D341Med (cell line): ENCODE results near the gene FLVCR2.
"Not testable (repeated sequence)": the region's sequence is repeated elsewhere in the genome, so short reads cannot be mapped to it uniquely, and the experiment has no call there.

Experiments used
- DNase-seq: peaks from one replicate; pipeline ENCODE4 v3.0.0; 2012; ENCODE audit warnings: low spot score

FLVCR2 gene

DNA sequence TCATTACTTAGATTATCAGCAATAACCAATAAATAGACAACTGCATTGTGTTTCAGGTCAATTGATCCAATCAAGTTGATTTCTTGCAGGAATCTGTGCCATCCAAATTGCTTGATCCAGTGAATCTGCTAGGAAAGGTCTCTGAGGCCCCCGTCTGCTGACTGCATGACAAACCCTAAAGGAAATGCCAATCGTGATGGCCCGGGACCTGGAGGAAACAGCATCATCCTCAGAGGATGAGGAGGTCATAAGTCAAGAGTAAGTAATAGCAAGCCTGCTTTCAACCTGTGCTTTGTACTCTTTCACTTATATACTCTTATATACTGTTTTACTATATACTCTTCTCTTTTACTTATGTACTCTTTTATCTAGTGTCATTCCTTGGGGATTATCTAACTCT, 84.5 kb downstream of the FLVCR2 start:
- no peak for DNase-seq

DNA sequence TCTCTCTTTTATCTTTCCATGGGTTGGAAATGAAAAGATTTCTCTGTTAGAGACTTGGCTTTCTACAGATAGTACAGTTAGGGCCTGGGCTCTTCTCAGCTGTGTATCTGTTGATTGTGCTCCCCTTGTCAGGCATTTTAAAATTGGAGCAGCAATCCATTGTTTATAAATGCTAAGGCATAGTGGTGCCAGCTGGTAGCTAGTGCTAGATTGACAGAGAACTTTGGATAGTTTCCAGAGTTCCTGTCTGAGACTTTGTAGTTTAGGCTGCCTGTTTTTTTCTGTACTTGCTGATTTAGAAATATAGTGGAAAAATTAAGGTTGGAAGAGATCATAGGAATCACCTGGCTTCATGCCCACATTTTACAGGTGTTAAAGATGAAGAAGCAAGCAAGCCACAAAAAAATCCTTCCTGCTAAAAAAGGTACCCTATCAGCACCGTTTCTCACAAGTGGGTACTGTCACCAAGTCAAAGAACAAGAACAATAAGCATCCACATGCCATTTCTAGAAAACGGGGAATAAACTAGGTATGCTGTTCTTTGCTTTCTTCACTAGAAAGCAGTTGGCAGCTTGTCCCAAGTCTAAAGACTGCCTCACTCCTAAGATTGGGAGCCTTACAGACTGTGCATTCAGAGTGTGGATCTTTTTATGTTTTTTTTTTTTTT, 88.8 kb downstream of the FLVCR2 start:
- DNase-seq: no peak

DNA sequence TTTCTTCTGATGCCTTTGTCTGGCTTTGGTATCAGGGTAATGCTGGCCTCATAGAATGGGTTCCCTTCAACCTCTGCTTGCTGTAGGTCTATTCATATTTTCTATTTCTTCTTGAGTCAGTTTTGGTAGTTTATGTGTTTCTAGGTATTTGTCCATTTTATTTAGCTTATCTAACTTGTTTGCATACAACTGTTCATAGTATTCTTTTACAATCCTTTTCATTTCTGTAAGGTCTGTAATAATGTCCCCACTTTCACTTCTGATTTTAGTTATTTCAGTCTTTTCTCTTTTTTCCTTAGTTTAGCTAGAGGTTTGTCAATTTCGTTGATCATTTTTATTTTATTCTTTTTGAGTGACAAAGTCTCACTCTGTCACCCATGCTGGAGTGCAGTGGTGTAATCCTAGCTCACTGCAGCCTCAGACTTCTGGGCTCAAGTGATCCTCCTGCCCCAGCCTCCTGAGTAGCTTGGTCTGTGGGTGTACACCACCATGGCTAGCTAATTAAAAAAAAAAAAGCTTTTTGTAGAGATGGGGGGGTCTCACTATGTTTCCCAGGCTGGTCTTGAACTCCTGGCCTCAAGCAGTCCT, 94.3 kb downstream of the FLVCR2 start:
- no peak for DNase-seq

DNA sequence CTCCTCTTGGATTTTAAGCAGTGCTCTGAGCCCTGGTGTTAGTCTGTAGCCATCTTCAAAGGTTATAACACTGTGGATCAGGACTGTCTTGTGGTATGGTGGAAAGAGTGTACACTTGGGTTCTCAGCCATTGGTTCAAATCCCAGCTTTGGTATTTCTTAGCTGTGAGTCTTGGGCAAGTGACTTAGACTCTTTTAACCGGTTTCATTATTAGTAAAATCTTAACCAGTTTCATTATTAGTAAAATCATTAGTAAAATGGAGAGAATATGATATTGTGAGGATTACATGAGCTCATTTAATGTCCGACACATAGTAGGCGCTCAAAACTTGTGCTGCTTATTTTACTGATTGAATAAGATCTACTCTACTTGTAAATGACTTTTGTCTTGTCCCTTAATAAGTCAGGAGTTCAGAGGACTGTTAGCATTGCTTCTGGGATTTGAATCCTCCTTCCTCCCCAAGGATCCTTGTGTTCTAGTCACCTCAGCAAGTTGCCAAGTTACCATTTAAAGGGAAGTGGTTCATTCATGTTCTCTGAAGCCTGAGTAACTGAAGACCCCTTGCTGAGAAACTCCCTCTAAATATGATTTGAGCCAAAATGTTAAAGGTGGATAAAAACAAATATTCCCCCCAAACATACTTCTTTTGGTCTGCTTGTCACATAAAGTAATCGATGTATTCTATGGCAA, 95.1 kb downstream of the FLVCR2 start:
- no peak for DNase-seq

DNA sequence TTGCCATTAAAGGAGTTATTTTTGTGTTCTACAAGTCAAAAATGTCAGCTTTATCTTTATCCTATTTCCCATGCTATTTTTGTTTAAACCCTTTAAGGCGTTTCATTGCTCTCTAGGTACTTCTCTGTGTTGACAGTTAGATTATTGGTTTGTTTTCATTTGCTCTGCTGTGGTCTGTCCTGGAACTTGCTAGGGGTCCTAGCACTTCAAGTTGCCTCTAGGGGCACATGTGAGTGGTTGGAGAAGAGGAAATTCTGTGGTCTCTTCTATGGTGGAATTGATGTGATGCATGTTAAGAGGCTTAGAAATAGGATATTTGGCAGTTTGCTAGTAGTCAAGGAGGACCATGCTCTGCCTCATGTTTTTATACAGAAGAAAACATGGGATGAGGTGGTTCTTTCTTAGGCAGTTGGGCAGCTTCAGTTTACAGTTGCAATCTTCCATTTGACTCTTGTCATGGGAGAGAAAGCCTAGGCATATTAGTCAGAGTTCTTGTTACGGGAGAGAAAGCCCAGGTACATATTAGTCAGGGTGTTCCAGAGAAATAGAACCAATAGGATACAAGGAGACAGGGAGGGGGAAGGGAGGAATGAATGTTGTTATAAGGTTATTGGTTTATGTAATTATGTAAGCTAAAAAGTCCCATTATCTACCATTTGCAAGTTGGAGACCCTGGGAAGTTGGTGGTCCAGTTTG, 97.0 kb downstream of the FLVCR2 start:
- DNase-seq: no peak

DNA sequence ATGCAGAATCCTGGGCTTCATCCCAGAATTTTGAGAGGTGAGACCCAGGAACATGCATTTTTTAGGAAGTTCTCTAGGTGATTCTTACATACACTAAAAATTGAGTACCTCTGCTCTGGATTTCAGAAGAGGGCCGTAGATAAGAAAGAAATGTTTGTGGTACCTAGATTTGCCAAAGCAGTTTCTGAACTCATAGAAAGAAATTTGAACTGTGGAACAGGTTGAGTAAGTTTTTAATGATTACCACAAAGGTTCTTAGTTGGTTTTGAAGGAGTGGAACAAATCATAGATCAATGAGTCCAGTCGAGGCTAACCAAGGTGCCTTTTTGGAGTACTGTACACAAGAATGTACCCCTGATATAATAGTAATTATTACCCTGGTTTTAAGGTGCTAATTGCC, 107.5 kb downstream of the FLVCR2 start:
- no peak for DNase-seq

DNA sequence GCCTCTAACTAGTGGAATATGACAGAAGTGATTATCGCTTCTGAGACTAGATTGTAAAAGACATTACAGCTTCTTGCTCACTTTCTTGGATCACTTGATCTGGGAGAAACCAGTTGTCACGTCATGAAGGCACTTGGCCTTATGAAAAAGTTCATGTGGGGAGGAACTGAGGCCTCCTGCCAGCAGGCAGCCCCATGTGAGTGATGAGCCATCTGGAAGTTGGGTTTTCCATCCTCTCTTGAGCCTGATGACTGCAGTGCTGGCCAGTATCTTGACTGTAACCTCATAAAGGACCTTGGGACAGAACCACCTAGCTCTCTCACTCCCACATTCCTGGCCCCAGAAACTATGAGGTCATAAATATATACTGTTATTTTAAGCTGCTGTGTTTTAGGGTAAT, 110.6 kb downstream of the FLVCR2 start:
- no peak for DNase-seq

DNA sequence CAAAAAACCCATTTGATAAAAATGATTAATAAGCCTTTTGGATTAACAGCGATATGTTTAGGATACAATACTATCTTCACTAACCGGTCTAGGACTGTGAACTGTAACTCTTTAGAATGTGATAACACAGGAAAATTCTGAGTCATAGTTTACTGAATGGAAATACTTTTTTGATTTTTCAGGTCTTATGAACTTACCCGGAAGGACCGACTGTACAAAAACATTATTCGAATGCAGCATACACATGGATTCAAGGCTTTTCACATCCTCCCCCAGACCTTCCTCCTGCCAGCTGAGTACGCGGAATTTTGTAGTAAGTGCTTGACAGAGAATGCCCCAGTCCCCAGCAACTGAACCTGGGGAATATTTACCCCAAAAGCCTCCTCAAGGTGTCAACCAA, 111.6 kb downstream of the FLVCR2 start:
- no peak for DNase-seq

DNA sequence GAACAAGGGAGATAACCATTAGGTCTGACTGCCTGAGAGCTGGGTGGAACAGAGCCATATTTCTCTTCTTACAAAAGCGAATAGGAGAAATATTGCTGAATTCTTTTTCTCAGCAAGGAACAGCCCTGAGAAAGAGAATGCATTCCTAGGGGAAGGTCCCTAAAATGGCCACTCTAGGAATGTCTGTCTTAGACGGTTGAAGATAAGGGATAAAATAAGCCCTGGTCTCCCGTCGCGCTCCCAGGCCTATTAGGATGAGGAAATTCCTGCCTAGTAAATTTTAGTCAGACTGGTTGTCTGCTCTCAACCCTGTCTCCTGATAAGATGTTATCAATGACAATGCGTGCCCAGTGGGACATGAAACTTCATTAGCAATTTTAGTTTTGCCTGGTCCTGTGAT, 116.6 kb downstream of the FLVCR2 start:
- not testable (repeated sequence) for DNase-seq

DNA sequence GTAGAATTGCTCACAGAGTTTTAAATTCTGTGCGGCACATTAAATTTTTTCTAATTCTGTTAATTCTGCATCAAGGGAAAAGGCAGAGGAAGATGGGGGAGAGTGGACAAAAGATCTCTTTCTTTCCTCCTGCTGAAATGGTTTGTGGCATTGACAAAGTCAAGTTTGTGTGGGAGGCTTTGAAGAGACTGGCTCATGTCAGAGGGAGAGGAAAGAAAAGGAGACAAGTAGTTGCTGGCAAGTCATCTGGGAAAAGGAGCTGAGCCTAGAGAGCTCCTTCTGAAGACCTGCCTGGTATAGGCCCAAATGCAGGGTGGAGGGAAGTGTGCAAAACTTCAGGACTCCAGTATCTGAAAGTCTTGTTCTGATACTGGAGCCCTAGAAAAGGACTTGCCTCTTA, 119.0 kb downstream of the FLVCR2 start:
- DNase-seq: no peak
